GM18519 (cell line): ENCODE measurements around the gene GPATCH11.

Experiments
- ATAC-seq: cut with Tn5 transposase; IDR thresholded peaks from one replicate; pipeline ENCODE4 v1.9.1; 2021; ENCODE audit warnings: mild to moderate bottlenecking, moderate library complexity; ENCODE audit not compliant: unreplicated experiment, low FRiP score

GPATCH11 gene

GRCh38 chr2:37104178-37104577 is 19.9 kb downstream of the GPATCH11 start:
- no peak for ATAC-seq

- ATAC-seq: no peak
These were observed 20.8 kb downstream of the GPATCH11 start for GRCh38 chr2:37105150-37105549.

DNA sequence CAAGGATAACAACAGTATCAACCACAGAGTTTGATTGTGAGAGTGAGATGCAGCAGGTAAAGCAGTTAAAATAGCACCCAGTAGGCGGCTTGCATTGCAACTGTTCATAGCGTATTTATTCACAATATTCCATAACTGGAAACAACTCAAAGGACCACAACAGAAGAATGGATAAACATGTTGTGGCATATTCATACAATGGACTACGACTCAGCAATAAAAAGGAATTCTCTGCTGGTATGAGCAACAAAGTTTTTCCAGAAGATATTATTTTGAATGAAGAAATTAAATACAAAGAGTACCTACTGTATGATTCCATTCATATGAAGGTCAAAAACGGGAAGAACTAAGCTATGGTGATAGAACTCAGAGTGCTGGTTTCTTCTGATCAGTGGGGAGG is 25.2 kb downstream of the GPATCH11 start:
- ATAC-seq: no peak

DNA sequence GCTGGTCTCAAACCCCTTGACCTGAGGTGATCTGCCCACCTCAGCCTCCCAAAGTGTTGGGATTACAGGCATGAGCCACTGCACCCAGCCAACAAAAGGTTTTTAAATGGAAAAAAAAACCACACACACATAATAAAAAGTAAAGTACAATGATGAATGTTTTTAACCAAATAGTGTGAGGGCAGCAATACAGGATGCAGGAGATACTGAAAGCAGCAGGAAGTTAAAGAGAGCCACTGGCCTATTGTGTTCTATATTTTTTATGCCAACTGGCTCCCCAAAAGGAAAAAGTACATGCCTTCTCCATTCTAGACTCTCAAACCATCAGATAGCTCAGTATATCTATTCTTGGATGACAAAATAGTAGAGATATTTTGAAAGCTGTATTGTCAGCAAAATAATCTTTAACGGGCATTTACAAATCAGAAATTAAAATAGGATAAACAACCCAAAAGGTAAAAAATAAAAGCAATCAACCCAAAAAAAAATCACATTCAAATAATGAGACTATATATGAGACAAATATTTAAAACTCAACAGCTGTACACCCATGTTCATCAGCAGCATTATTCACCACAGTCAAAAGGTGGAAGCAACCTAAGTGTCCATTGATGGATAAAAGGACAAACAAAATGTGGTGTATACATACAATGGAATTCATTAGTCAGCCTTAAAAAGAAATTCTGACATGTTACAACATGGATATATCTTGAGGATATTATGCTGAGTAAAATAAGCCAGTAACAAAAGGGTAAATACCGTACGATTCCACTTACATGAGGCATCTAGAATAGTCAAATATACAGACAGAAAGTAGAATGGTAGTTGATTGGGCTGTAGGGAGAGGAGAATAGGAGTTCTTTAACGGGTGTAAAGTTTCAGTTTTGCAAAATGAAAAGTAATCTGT is 26.2 kb downstream of the GPATCH11 start:
- ATAC-seq: no peak

DNA sequence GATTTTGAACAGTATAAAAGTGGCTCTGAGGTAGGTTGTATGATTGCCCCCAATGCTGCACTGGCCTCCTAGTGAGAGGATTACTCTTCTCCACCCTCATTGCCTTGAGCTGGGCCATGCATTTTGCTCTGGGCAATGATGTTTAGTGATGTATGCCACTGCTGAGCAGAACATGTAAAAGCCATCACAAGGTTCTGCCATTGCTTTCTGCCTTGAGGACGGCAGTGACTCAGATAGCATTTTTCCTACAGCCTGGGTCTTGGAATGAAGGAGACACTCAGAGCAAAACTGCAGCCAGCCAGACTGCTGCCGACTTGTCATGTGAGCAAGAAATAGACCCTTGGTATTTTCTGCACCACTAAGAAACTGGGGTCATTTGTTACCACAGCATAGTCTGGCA is 27.6 kb downstream of the GPATCH11 start:
- ATAC-seq: no peak

DNA sequence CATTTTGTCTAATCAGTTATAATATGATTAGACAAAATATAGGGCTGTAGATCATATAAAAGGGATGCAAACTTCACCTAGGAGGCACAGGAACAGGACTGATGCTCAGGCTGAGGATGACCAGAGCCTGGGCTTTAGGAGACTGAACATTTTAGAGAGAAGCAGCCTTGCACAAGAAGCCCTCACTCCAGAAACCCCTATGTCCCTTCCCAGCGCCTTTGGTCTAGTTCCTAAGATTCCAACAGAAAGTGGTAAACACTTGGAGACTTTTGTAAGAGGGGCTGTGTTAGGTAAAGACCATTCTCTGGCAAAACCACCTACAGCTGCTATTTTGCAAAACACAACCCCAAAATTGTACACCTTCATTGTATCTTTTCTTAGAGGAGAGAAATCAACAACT is 33.2 kb downstream of the GPATCH11 start:
- no peak for ATAC-seq

DNA sequence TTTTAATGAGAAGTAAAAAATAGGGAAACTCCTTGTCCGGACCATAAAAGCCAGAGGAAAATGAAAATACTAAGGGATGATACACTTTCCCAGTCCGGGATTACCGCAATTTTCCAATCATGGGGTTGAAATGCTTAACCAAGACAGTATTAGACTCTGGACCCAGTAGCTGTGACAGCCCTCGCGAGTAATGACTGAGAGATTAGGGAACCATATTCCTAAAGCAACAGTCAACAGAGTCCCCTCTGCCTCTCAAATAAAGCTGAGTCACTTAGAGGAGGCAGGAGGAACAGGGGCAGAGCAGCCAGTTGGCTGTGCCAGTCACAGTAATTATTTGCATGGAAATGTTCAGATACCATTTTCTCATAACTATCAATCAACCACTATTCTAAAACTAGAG is 34.8 kb downstream of the GPATCH11 start:
- ATAC-seq: no peak

- ATAC-seq: no peak
These were observed 41.1 kb downstream of the GPATCH11 start for GRCh38 chr2:37125416-37125815.

DNA sequence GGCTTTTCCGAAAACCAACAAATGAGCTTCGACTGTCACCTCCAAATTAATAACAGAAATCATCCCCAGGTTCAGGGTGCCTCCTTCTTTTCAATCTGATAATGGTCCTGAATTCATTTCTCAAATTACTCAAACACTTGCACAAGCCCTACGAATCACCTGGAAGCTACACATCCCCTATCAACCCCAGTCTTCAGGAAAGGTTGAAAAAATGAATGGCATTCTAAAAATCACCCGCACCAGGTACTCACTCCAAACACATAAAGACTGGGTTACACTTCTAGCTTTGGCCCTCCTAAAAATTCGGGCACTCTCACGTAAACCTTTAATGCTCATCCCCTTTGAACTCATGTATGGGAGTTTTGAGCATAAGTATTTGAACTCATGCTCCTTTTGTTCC is 48.6 kb downstream of the GPATCH11 start:
- no peak for ATAC-seq

- ATAC-seq: no peak
These were observed 58.2 kb downstream of the GPATCH11 start for GRCh38 chr2:37142546-37142945.

DNA sequence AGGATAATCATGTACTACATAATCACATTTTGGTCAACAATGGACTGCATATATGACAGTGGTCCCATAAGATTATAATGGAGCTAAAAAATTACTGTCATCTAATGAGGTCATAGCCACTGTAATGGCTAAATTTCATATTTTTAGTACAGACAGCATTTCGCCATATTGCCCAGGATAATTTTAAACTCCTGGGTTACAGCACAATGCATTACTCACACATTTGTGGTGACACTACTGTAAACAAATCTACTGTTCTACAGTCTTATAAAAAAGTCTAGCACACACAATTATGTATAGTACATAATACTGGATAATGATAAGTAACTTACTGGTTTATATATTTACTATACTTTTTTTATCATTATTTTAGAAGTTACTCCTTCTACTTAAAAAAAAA is 59.7 kb downstream of the GPATCH11 start:
- ATAC-seq: no peak

GRCh38 chr2:37146062-37146461 is 61.7 kb downstream of the GPATCH11 start:
- ATAC-seq: no peak

GRCh38 chr2:37148325-37148724 is 64.0 kb downstream of the GPATCH11 start:
- ATAC-seq: no peak
